Activated naive CD4-positive, alpha-beta T cell treated with anti-CD3 and anti-CD28 coated beads for 36 hours (primary cell): ENCODE measurements around the gene MAL. TPM values are rescaled to one million over a fixed set of nuclear protein-coding genes. Genes with fewer than 3 reads are reported as not detected.

ENCODE experiments used
- CTCF ChIA-PET: fragments of 350-600 bp; sonication (Branson Sonifier 250); formaldehyde crosslinking; loops from one replicate; lab custom pipeline; 2021; ENCODE audit warnings: antibody characterized with exemption; lab: Charles Lee
- DNase-seq: peaks from one replicate; pipeline ENCODE4 v3.0.0-alpha.2; 2020
- H3K27ac Mint-ChIP-seq: one replicate; pipeline ENCODE4 v1.8.0; 2021; ENCODE audit warnings: mild to moderate bottlenecking, mixed read lengths
- H3K27me3 Mint-ChIP-seq: one replicate; pipeline ENCODE4 v1.8.0; 2021; ENCODE audit warnings: low read depth, mixed read lengths
- H3K36me3 Mint-ChIP-seq: one replicate; pipeline ENCODE4 v1.8.0; 2021; ENCODE audit warnings: low read depth, mixed read lengths
- H3K4me1 Mint-ChIP-seq: one replicate; pipeline ENCODE4 v1.8.0; 2021; ENCODE audit warnings: low read depth, mixed read lengths
- H3K4me3 Mint-ChIP-seq: one replicate; pipeline ENCODE4 v1.8.0; 2021; ENCODE audit warnings: mild to moderate bottlenecking, moderate library complexity, mixed read lengths
- H3K9me3 Mint-ChIP-seq: one replicate; pipeline ENCODE4 v1.8.0; 2021; ENCODE audit warnings: mixed read lengths
- intact Hi-C: fragments of 100-400 bp; cut with micrococcal nuclease; formaldehyde crosslinking; loops from one replicate; pipeline ENCODE4 v1.15.1; 2023
- total RNA-seq, 2 experiments: library from RNA; stranded (reverse); gene quantifications; one replicate each; pipeline ENCODE4 v1.2.3, GENCODE V29; 2021

Gene MAL
- total RNA-seq, 2 experiments from 2014 or later: 22.3 to 23.5 TPM

DNA sequence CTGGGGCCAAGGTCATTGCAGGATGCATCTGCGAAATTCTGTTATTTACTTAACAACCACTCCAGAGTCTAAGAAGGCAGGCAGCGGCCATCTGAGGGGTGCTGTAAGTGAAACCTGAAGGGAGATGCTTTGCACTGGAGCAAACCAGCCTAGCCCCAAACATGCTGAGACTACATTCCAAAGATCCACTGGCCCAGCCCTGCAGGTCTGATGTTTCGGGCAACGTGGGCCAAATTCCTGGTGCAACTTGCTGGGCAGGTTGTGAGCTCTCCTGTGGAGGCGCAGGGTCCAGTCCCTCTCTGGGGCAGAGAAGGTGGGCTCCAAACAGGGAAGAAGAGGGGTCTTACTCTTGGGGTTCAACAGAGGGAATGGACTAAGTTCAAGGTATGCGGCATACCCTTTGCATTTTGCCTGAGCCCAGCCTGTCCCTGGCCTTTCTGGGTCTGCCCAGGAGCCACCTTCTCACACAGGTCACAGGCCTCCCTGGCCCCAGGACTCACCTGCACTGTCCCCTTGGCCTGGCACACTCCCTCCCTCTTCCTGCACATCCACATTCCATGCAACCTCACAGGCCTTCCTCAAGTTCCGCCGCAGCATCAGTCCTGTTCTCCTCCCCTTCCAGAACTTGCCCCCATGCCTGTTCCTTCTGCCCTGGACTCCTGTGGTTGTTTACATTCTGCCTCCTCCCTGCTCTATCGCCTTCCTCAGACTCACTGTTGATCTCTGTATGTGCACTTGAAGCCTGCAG lies 5.1 kb upstream of the MAL start:
- CTCF ChIA-PET: interaction anchor here (5.7 to 6.2 kb wide), 2 partner anchors 58 to 95 kb away, joined by 133 to 416 read pairs; no protein-coding TSS in a partner anchor
- Mint-ChIP-seq H3K4me1 (peaks cover 29% of the 10 kb centered on the region), H3K9me3 (no peaks in the 10 kb centered on the region), H3K27me3 (no peaks in the 10 kb centered on the region), H3K4me3 (no peak overlapping the region), H3K27ac (no peak overlapping the region), H3K36me3 (no peaks in the 10 kb centered on the region)
- intact Hi-C loops: loop anchor here (5.0 kb wide), 1 partner anchor 382 kb away; the partner anchor contains the start of gene FAHD2A
- DNase-seq: no peak

- Mint-ChIP-seq H3K27me3 (no peaks in the 10 kb centered on the region), H3K9me3 (no peaks in the 10 kb centered on the region), H3K4me1 (peaks cover 32% of the 10 kb centered on the region), H3K4me3 (no peak overlapping the region), H3K27ac (peak overlapping the region; percentile 22), H3K36me3 (no peaks in the 10 kb centered on the region)
- DNase-seq: no peak
- CTCF ChIA-PET: interaction anchor here (3.8 to 6.2 kb wide), 3 partner anchors 58 to 101 kb away, joined by 35 to 416 read pairs (median 133); partner anchors contain the start of gene MRPS5
- intact Hi-C loops: loop anchor here (5.0 kb wide), 1 partner anchor 381 kb away; the partner anchor contains the start of gene FAHD2A
Observed at GRCh38 chr2:95021023-95021416, 4.5 kb upstream of the MAL start.

- Mint-ChIP-seq H3K36me3 (no peaks in the 10 kb centered on the region), H3K4me3 (no peak overlapping the region), H3K4me1 (peaks cover 36% of the 10 kb centered on the region), H3K9me3 (no peaks in the 10 kb centered on the region), H3K27ac (no peak overlapping the region), H3K27me3 (no peaks in the 10 kb centered on the region)
- CTCF ChIA-PET: interaction anchor here (1.0 to 6.3 kb wide), 18 partner anchors 10 to 178 kb away, joined by 3 to 416 read pairs (median 7); partner anchors contain the start of genes MRPS5 and ZNF514
- intact Hi-C loops: loop anchor here (1.0 to 5.0 kb wide), 3 partner anchors 58 to 380 kb away; partner anchors contain the start of genes FAHD2A and ZNF892
- DNase-seq: no peak
Observed at GRCh38 chr2:95021847-95022246, 3.7 kb upstream of the MAL start.

DNA sequence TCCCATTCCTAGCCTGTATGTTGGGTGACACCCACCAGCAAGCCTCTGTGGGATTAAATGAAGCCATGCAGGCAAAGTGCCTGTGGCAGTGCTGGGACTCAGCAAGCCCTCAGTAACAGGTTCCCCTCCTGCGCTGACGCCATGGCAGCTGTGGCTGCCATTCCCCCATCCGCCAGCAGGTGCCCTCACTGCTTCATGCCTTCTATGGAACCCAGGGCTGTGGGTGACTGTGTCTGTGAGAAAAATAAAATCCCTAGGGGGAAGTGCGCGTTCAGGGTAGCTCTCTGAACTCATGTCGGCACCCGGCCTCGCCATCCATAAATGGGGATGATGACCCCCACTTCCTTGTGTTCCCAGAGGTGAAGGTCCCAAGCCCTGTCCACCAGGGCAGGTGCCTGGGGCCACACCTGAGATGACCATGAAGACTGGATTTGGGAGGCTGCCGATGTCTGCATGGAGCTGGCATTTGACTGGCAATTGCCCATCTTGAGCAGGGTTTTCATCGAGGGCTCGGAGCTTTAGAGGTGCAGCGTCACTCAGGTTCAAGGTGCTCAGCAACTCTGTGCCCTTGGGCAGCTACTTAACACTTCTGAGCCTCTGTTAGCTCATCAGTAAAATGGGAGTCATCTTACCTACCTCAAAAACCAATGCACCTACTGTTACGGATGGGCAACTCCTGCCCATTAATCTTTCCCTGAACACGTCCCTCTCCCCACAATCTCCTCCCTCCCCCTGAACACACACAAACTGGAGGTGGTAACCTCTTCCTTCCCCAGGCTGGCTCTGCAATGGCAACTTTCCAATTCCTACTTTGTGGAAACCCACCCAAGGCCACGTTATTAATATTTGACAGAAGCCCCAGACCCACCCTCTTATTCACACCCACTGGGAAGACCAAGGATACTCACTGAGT lies 2.9 kb upstream of the MAL start:
- no peak overlapping the region for H3K4me3 Mint-ChIP-seq
- CTCF ChIA-PET: interaction anchor here (0.6 to 6.3 kb wide), 32 partner anchors 10 to 177 kb away, joined by 3 to 416 read pairs (median 4); partner anchors contain the start of genes MRPS5 and ZNF514

GRCh38 chr2:95023222-95023597 lies 2.3 kb upstream of the MAL start:
- no peak overlapping the region for H3K4me3 Mint-ChIP-seq
- DNase-seq: peak; percentile 81
- peaks cover 44% of the 10 kb centered on the region for H3K4me1 Mint-ChIP-seq
- no peaks in the 10 kb centered on the region for H3K9me3 Mint-ChIP-seq
- intact Hi-C loops: loop anchor here (1.0 to 5.0 kb wide), 5 partner anchors 20 to 379 kb away; partner anchors contain the start of genes FAHD2A and ZNF2
- H3K27ac Mint-ChIP-seq: peak overlapping the region; percentile 3
- H3K36me3 Mint-ChIP-seq: no peaks in the 10 kb centered on the region
- H3K27me3 Mint-ChIP-seq: no peaks in the 10 kb centered on the region
- CTCF ChIA-PET: interaction anchor here (0.7 to 6.3 kb wide), 26 partner anchors 10 to 177 kb away, joined by 3 to 416 read pairs (median 6); partner anchors contain the start of genes MRPS5 and ZNF514

More for the DNA sequence above, 2.9 kb upstream of the MAL start:
- DNase-seq: peak; percentile 93
- intact Hi-C loops: loop anchor here (1.0 to 5.0 kb wide), 7 partner anchors 21 to 380 kb away; partner anchors contain the start of genes FAHD2A, ZNF2 and ZNF892
- Mint-ChIP-seq H3K36me3 (no peaks in the 10 kb centered on the region), H3K9me3 (no peaks in the 10 kb centered on the region), H3K4me1 (peaks cover 41% of the 10 kb centered on the region), H3K27me3 (no peaks in the 10 kb centered on the region), H3K27ac (peak overlapping the region; percentile 3)

DNA sequence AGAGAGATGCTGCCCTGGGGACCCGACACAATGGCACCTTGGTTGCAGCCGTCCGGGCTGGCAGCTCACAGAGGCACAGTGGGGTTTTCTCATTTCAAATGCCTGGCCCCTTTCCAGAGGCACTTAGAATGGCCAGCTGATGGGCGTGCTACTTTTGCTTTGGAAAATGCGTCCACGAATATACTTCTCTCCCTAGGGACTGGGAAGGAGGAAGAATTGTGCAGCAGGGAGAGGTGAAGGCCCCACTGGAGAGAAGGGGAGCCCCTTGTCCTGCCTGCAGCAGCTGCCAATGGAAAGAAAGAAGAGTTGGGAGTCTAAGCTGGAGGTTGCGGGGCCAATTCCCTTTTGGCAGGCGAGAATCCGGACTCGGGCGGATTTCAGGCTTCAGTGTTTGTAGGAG lies 1.1 kb upstream of the MAL start:
- no peak for DNase-seq
- CTCF ChIA-PET: interaction anchor here (0.6 to 6.3 kb wide), 14 partner anchors 8 to 180 kb away, joined by 3 to 416 read pairs (median 20); partner anchors contain the start of gene MRPS5
- Mint-ChIP-seq H3K4me1 (peaks cover 54% of the 10 kb centered on the region), H3K9me3 (no peaks in the 10 kb centered on the region), H3K27me3 (no peaks in the 10 kb centered on the region), H3K27ac (no peak overlapping the region), H3K36me3 (no peaks in the 10 kb centered on the region), H3K4me3 (peak overlapping the region; percentile 42)
- intact Hi-C loops: loop anchor here (5.0 kb wide), 1 partner anchor 378 kb away; the partner anchor contains the start of gene FAHD2A

- H3K4me1 Mint-ChIP-seq: peaks cover 60% of the 10 kb centered on the region
- H3K27ac Mint-ChIP-seq: peak overlapping the region; percentile 59
- no peaks in the 10 kb centered on the region for H3K27me3 Mint-ChIP-seq
- peak overlapping the region; percentile 70 for H3K4me3 Mint-ChIP-seq
- peak; percentile 29 for DNase-seq
- CTCF ChIA-PET: interaction anchor here (0.9 to 6.3 kb wide), 8 partner anchors 9 to 139 kb away, joined by 4 to 416 read pairs (median 45); no protein-coding TSS in a partner anchor
- intact Hi-C loops: loop anchor here (5.0 kb wide), 1 partner anchor 377 kb away; the partner anchor contains the start of gene FAHD2A
- H3K36me3 Mint-ChIP-seq: no peaks in the 10 kb centered on the region
- H3K9me3 Mint-ChIP-seq: no peaks in the 10 kb centered on the region
Observed at GRCh38 chr2:95024960-95025405, 525 bp upstream of the MAL start.

GRCh38 chr2:95026471-95027368 lies 1.2 kb downstream of the MAL start:
- intact Hi-C loops: no loop called here
- CTCF ChIA-PET: interaction anchor here (0.6 to 6.3 kb wide), 9 partner anchors 16 to 80 kb away, joined by 3 to 416 read pairs (median 3); no protein-coding TSS in a partner anchor
- Mint-ChIP-seq H3K27me3 (no peaks in the 10 kb centered on the region), H3K9me3 (no peaks in the 10 kb centered on the region), H3K4me3 (peak overlapping the region; percentile 97), H3K36me3 (no peaks in the 10 kb centered on the region), H3K27ac (peak overlapping the region; percentile 93), H3K4me1 (peaks cover 69% of the 10 kb centered on the region)
- peak; percentile 55 for DNase-seq

GRCh38 chr2:95027369-95027720 lies 1.8 kb downstream of the MAL start:
- CTCF ChIA-PET: interaction anchor here (0.8 to 6.3 kb wide), 5 partner anchors 16 to 49 kb away, joined by 3 to 137 read pairs (median 3); no protein-coding TSS in a partner anchor
- no peaks in the 10 kb centered on the region for H3K27me3 Mint-ChIP-seq

GRCh38 chr2:95029898-95030341 lies 4.4 kb downstream of the MAL start:
- Mint-ChIP-seq H3K4me1 (peaks cover 63% of the 10 kb centered on the region), H3K9me3 (no peaks in the 10 kb centered on the region), H3K27me3 (no peaks in the 10 kb centered on the region), H3K36me3 (no peaks in the 10 kb centered on the region), H3K27ac (peak overlapping the region; percentile 41), H3K4me3 (no peak overlapping the region)
- CTCF ChIA-PET: interaction anchor here (0.9 to 2.1 kb wide), 3 partner anchors 12 to 50 kb away, joined by 4 to 13 read pairs (median 10); no protein-coding TSS in a partner anchor
- DNase-seq: no peak
- intact Hi-C loops: no loop called here

More at GRCh38 chr2:95027369-95027720, 1.8 kb downstream of the MAL start:
- H3K4me1 Mint-ChIP-seq: peaks cover 70% of the 10 kb centered on the region
- no peak for DNase-seq
- H3K27ac Mint-ChIP-seq: peak overlapping the region; percentile 93
- H3K9me3 Mint-ChIP-seq: no peaks in the 10 kb centered on the region
- H3K36me3 Mint-ChIP-seq: no peaks in the 10 kb centered on the region
- peak overlapping the region; percentile 97 for H3K4me3 Mint-ChIP-seq
- intact Hi-C loops: no loop called here
